HepG2 (cell line): Measurements from ENCODE around the gene MDP1. TPM values are rescaled to one million over a fixed set of nuclear protein-coding genes. Genes with fewer than 3 reads are reported as not detected.

Source experiments
- ARID4A ChIP-seq: sonication (generic); formaldehyde crosslinking; IDR thresholded peaks from 2 replicates; pipeline ENCODE4 v1.5.0; 2020; ENCODE audit warnings: mild to moderate bottlenecking, missing genetic modification reagents, borderline replicate concordance
- ATF7-NPFF ChIP-seq: sonication (generic); formaldehyde crosslinking; IDR thresholded peaks from 2 replicates; pipeline ENCODE4 v1.8.1; 2023; ENCODE audit warnings: mild to moderate bottlenecking, low read depth, missing genetic modification reagents, moderate library complexity
- CBX5 ChIP-seq: sonication (generic); formaldehyde crosslinking; IDR thresholded peaks from 2 replicates; pipeline ENCODE4 v1.4.0; 2020; ENCODE audit warnings: missing genetic modification reagents, borderline replicate concordance
- CENPBD1 ChIP-seq: sonication (generic); formaldehyde crosslinking; IDR thresholded peaks from 2 replicates; pipeline ENCODE4 v1.8.0; 2022; ENCODE audit warnings: missing genetic modification reagents, low read depth, mild to moderate bottlenecking, borderline replicate concordance
- CHD2 ChIP-seq: IDR thresholded peaks from 2 replicates; pipeline ENCODE4 v1.6.1; 2011; ENCODE audit warnings: low read depth, low read length, improper control_type of control experiment
- DMTF1 ChIP-seq: sonication (generic); formaldehyde crosslinking; IDR thresholded peaks from 2 replicates; pipeline ENCODE4 v1.4.0; 2020; ENCODE audit warnings: mild to moderate bottlenecking, missing genetic modification reagents
- DRAP1 ChIP-seq: IDR thresholded peaks from 2 replicates; pipeline ENCODE4 v1.6.1; 2016; ENCODE audit warnings: missing genetic modification reagents, missing compliant biosample characterization
- HES4 ChIP-seq: sonication (generic); formaldehyde crosslinking; IDR thresholded peaks from 2 replicates; pipeline ENCODE4 v1.9.0; 2021; ENCODE audit warnings: mild to moderate bottlenecking, missing genetic modification reagents, borderline replicate concordance
- KLF12 ChIP-seq: sonication (generic); formaldehyde crosslinking; IDR thresholded peaks from 2 replicates; pipeline ENCODE4 v1.4.0; 2020; ENCODE audit warnings: missing genetic modification reagents, borderline replicate concordance
- NR2F6 ChIP-seq, 2 experiments: IDR thresholded peaks; 2 replicates each; pipeline ENCODE4 v1.6.1; 2016; ENCODE audit warnings: antibody characterized with exemption in 1 of 2, mild to moderate bottlenecking in 1 of 2
- ONECUT2 ChIP-seq: sonication (generic); formaldehyde crosslinking; IDR thresholded peaks from 2 replicates; pipeline ENCODE4 v1.4.0; 2020; ENCODE audit warnings: missing genetic modification reagents
- PATZ1 ChIP-seq: sonication (generic); formaldehyde crosslinking; IDR thresholded peaks from 2 replicates; pipeline ENCODE4 v1.4.0; 2020; ENCODE audit warnings: missing genetic modification reagents
- PPARG ChIP-seq: conservative IDR thresholded peaks from 2 replicates; pipeline ENCODE4 v1.6.1; 2016; ENCODE audit warnings: missing biosample characterization, missing genetic modification reagents
- SRSF9 ChIP-seq: fragments of 200-400 bp; formaldehyde crosslinking; IDR thresholded peaks from 2 replicates; pipeline ENCODE4 v1.6.1; 2018; ENCODE audit warnings: borderline replicate concordance, mild to moderate bottlenecking, low read depth, low read length; ENCODE audit not compliant: insufficient read depth, poor library complexity, severe bottlenecking
- ZNF17 ChIP-seq: sonication (generic); formaldehyde crosslinking; IDR thresholded peaks from 2 replicates; pipeline ENCODE4 v1.5.0; 2020; ENCODE audit warnings: mild to moderate bottlenecking, missing genetic modification reagents
- ZNF549 ChIP-seq: sonication (generic); formaldehyde crosslinking; IDR thresholded peaks from 2 replicates; pipeline ENCODE4 v1.5.0; 2020; ENCODE audit warnings: missing genetic modification reagents
- ZNF788 ChIP-seq: sonication (generic); formaldehyde crosslinking; IDR thresholded peaks from 2 replicates; pipeline ENCODE4 v1.5.0; 2020; ENCODE audit warnings: mild to moderate bottlenecking, missing genetic modification reagents, borderline replicate concordance
- ZSCAN9 ChIP-seq: IDR thresholded peaks from 2 replicates; pipeline ENCODE4 v1.6.1; 2016; ENCODE audit warnings: borderline replicate concordance
- polyA plus RNA-seq, 8 experiments: library from polyadenylated mRNA; depleted of rRNA in 3 of 8; stranded (reverse) in 7 of 8; unstranded in 1 of 8; fragments of >200 nt; fragmentation: Illumina TruSeq in 4 of 8; extraction: Trizol in 4 of 8; gene quantifications; 2 replicates each; pipeline versions ENCODE4 v1.2.1 to v1.2.3, GENCODE V29; 2011 to 2016; ENCODE audit warnings: low read depth in 4 of 8, missing spikeins in 1 of 8, mixed read lengths in 1 of 8; ENCODE audit not compliant: insufficient read depth in 1 of 8
- total RNA-seq, 5 experiments: library from RNA; depleted of rRNA; stranded (reverse); fragments of >200 nt; fragmentation: Illumina TruSeq; extraction: Trizol; gene quantifications; 2 replicates each; pipeline ENCODE4 v1.2.3, GENCODE V29; 2016; ENCODE audit warnings: low read depth in 1 of 5

Gene MDP1
- total and polyA plus RNA-seq, 2 of the 13 experiments (the other 11 are each of a cell fraction or from before 2014, with no cell fraction given), result 44.1 to 48.7 TPM

GRCh38 chr14:24232121-24232644 lies 16.3 kb upstream of the MDP1 start, which contains the start of gene NEDD8 (continued):
- TF ChIP-seq ARID4A (peak; percentile 88), CENPBD1 (CRISPR knock-in tag) (no peak), DRAP1 (CRISPR knock-in tag) (peak; percentile 58), CBX5 (CRISPR knock-in tag) (peak; percentile 83), ONECUT2 (CRISPR knock-in tag) (no peak), ZSCAN9 (CRISPR knock-in tag) (peak; percentile 28; the same call in 1 of the 2 replicates), CHD2 (peak; percentile 51; the same call in 1 of the 2 replicates), HES4 (CRISPR knock-in tag) (peak; percentile 30; the same call in 1 of the 2 replicates), PATZ1 (CRISPR knock-in tag) (peak; percentile 66), DMTF1 (no peak), SRSF9 (no peak), ATF7-NPFF (CRISPR knock-in tag) (no peak; the same call in 1 of the 2 replicates), ZNF17 (CRISPR knock-in tag) (no peak), ZNF788 (CRISPR knock-in tag) (peak; percentile 100), KLF12 (CRISPR knock-in tag) (no peak; the same call in 1 of the 2 replicates), ZNF549 (CRISPR knock-in tag) (0 out of 2 replicates have a peak, but pooled peaks have one; percentile 12), NR2F6 (IDR thresholded peaks at IDR 0.05) (peak; percentile 42), NR2F6 (CRISPR knock-in tag; IDR thresholded peaks at IDR 0.05) (peak; percentile 64; the same call in 1 of the 2 replicates), PPARG (CRISPR knock-in tag) (peak; percentile 51)
